Measurements from ENCODE around the gene WNK2.

WNK2 gene

GRCh38 chr9:93316726-93317494 lies 133.0 kb downstream of the WNK2 start:
- no peak overlapping the region for H3K27ac ChIP-seq
- no peaks in the 10 kb centered on the region for H4K20me1 ChIP-seq (ENCODE audit: insufficient read depth)
- no peaks in the 10 kb centered on the region for H3K4me1 ChIP-seq (ENCODE audit: low read depth, poor library complexity, severe bottlenecking)
- H3K79me2 ChIP-seq (ENCODE audit: insufficient read depth, low read depth): no peaks in the 10 kb centered on the region
- no peak overlapping the region for H3K4me3 ChIP-seq (IDR thresholded peaks at IDR 0.05; ENCODE audit: insufficient read depth, low read depth, low read length)
- no peak overlapping the region for H3K9ac ChIP-seq
- TF ChIP-seq, protein P1, sequence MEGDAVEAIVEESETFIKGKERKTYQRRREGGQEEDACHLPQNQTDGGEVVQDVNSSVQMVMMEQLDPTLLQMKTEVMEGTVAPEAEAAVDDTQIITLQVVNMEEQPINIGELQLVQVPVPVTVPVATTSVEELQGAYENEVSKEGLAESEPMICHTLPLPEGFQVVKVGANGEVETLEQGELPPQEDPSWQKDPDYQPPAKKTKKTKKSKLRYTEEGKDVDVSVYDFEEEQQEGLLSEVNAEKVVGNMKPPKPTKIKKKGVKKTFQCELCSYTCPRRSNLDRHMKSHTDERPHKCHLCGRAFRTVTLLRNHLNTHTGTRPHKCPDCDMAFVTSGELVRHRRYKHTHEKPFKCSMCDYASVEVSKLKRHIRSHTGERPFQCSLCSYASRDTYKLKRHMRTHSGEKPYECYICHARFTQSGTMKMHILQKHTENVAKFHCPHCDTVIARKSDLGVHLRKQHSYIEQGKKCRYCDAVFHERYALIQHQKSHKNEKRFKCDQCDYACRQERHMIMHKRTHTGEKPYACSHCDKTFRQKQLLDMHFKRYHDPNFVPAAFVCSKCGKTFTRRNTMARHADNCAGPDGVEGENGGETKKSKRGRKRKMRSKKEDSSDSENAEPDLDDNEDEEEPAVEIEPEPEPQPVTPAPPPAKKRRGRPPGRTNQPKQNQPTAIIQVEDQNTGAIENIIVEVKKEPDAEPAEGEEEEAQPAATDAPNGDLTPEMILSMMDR (conservative IDR thresholded peaks at IDR 0.05; ENCODE audit: low read depth, low read length): no peak
- no peaks in the 10 kb centered on the region for H3K36me3 ChIP-seq (ENCODE audit: insufficient read depth)
- H3K27me3 ChIP-seq (ENCODE audit: insufficient read depth, low read depth): no peaks in the 10 kb centered on the region
- H2AFZ ChIP-seq (ENCODE audit: low read depth): no peak overlapping the region
- H3K4me2 ChIP-seq: no peak overlapping the region

- Histone ChIP-seq H3K79me2 (ENCODE audit: insufficient read depth, low read depth) (no peaks in the 10 kb centered on the region), H3K4me3 (IDR thresholded peaks at IDR 0.05; ENCODE audit: insufficient read depth, low read depth, low read length) (no peak overlapping the region), H3K27ac (no peak overlapping the region), H3K27me3 (ENCODE audit: insufficient read depth, low read depth) (no peaks in the 10 kb centered on the region), H2AFZ (ENCODE audit: low read depth) (no peak overlapping the region), H3K4me1 (ENCODE audit: low read depth, poor library complexity, severe bottlenecking) (no peaks in the 10 kb centered on the region), H3K9ac (no peak overlapping the region), H3K36me3 (ENCODE audit: insufficient read depth) (no peaks in the 10 kb centered on the region), H3K4me2 (no peak overlapping the region), H4K20me1 (ENCODE audit: insufficient read depth) (no peaks in the 10 kb centered on the region)
- TF ChIP-seq, protein P1 (conservative IDR thresholded peaks at IDR 0.05; ENCODE audit: low read depth, low read length): no peak
These were observed 133.7 kb downstream of the WNK2 start for GRCh38 chr9:93317495-93318094.

- no peak overlapping the region for H3K4me3 ChIP-seq (IDR thresholded peaks at IDR 0.05; ENCODE audit: insufficient read depth, low read depth, low read length)
- H3K36me3 ChIP-seq (ENCODE audit: insufficient read depth): no peaks in the 10 kb centered on the region
- TF ChIP-seq, protein P1 (conservative IDR thresholded peaks at IDR 0.05; ENCODE audit: low read depth, low read length): no peak
- no peak overlapping the region for H3K9ac ChIP-seq
- H3K27me3 ChIP-seq (ENCODE audit: insufficient read depth, low read depth): no peaks in the 10 kb centered on the region
- no peak overlapping the region for H3K27ac ChIP-seq
- H3K79me2 ChIP-seq (ENCODE audit: insufficient read depth, low read depth): no peaks in the 10 kb centered on the region
- no peak overlapping the region for H2AFZ ChIP-seq (ENCODE audit: low read depth)
- H4K20me1 ChIP-seq (ENCODE audit: insufficient read depth): no peaks in the 10 kb centered on the region
- H3K4me1 ChIP-seq (ENCODE audit: low read depth, poor library complexity, severe bottlenecking): no peaks in the 10 kb centered on the region
- H3K4me2 ChIP-seq: no peak overlapping the region
These were observed 134.5 kb downstream of the WNK2 start for GRCh38 chr9:93318480-93318879.

- TF ChIP-seq, protein P1 (conservative IDR thresholded peaks at IDR 0.05; ENCODE audit: low read depth, low read length): no peak
- no peak overlapping the region for H3K4me2 ChIP-seq
- H3K79me2 ChIP-seq (ENCODE audit: insufficient read depth, low read depth): no peaks in the 10 kb centered on the region
- no peaks in the 10 kb centered on the region for H3K4me1 ChIP-seq (ENCODE audit: low read depth, poor library complexity, severe bottlenecking)
- H3K9ac ChIP-seq: no peak overlapping the region
- H3K4me3 ChIP-seq (IDR thresholded peaks at IDR 0.05; ENCODE audit: insufficient read depth, low read depth, low read length): no peak overlapping the region
- H3K36me3 ChIP-seq (ENCODE audit: insufficient read depth): no peaks in the 10 kb centered on the region
- H4K20me1 ChIP-seq (ENCODE audit: insufficient read depth): no peaks in the 10 kb centered on the region
- no peak overlapping the region for H3K27ac ChIP-seq
- no peaks in the 10 kb centered on the region for H3K27me3 ChIP-seq (ENCODE audit: insufficient read depth, low read depth)
- no peak overlapping the region for H2AFZ ChIP-seq (ENCODE audit: low read depth)
These were observed 135.5 kb downstream of the WNK2 start for GRCh38 chr9:93319301-93319991.

All from KMS-11 (cell line).